A549 treated with AZD9567 at 1 μM for 4 hours (cell line): Measurements from ENCODE around the gene TLE3. TPM values are rescaled to one million over a fixed set of nuclear protein-coding genes. Genes with fewer than 3 reads are reported as not detected.

Experiments used
- total RNA-seq: library from RNA; stranded (reverse); fragments of 200-300 nt; extraction: Qiagen RNA extraction; gene quantifications from 5 replicates; pipeline ENCODE4 v1.2.3, GENCODE V29; 2022; ENCODE audit not compliant: insufficient read depth

The TLE3 gene
- 24.3 to 30.0 TPM (median 25.2 TPM) in 5 replicates for total RNA-seq

GRCh38 chr15:70097321-70098152 lies at the start of gene TLE3:
TLE3 (minus strand) TSS chr15:70097917; CDS start chr15:70096798, 1,119 bp downstream.

